GM19193 (cell line): Measurements from ENCODE around the gene BMF.

Experiments
- POLR2A ChIP-seq: IDR thresholded peaks from 4 replicates; pipeline ENCODE4 v1.6.1; 2011; ENCODE audit not compliant: insufficient read depth, insufficient read length; ENCODE audit errors: extremely low read depth

Gene BMF

DNA sequence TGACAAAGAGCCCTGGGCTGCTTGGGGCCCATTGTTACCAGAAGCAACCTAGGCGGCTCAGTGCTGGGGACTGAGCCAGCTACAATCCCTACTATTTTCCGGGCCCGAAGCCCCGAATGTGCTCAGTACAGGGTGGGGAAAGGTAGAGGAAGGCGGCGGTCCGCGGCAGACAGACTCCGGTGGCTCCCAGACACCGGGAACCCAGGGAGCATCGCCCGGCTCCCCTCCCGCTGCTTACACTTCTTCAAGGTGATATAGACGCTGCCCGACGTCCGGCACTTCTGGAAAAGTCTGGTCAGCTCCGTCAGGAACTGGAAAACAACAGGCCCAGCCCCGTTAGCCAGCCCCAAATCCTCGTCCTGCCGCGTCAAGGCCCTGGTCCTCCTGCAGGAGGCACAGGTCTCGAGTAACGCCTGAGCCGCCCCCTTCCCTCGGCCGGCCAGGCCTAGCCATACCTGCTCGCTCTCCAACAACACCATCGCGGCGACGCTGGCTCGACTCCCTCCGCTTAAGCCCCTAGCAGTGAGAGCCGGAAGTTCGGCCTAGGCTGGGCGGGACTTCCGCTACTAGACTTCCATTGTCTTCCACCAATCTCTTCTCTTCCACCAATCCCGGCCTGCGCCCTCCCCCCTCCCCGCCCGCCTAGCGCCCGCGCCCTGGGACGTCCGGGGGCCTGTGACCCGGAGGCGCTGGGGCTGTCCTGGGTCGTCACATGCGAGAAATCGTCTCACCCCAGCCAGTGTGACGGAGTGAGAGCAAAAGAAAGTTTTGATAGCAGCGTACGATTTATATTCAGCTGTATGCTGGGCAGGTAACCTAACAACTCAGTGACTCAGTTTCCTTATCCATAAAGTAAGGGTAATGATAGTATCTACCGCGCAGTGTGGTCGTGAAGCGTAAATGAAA, 69.8 kb downstream of the BMF start, which contains the start of gene SRP14:
Gene SRP14, minus strand, starts transcription at position 544 of the 906 bp plus-strand sequence. Its CDS starts 65 bp downstream, at position 479.
- peak; percentile 92 for TF ChIP-seq POLR2A

GRCh38 chr15:40038275-40038637, 70.4 kb downstream of the BMF start:
- no peak for TF ChIP-seq POLR2A
